PC-9 (cell line): ENCODE measurements around the gene LTA. TPM values are rescaled to one million over a fixed set of nuclear protein-coding genes. Genes with fewer than 3 reads are reported as not detected.

Experiments used
- BruUV-seq: library from RNA; stranded (reverse); fragments of 400-500 nt; replicated peaks from 2 replicates; lab custom pipeline; 2021; lab: Mats Ljungman, UMichigan
- CTCF ChIA-PET: fragments of 300-600 bp; sonication (Branson Sonifier 250); formaldehyde crosslinking; loops from one replicate; lab custom pipeline; 2022; ENCODE audit warnings: antibody characterized with exemption; lab: Charles Lee
- POLR2A ChIA-PET: fragments of 300-600 bp; sonication (Branson Sonifier 250); formaldehyde crosslinking; loops from one replicate; lab custom pipeline; 2022; ENCODE audit warnings: antibody characterized with exemption; ENCODE audit not compliant: unreplicated experiment; lab: Charles Lee
- DNase-seq, 2 experiments: peaks; one replicate each; pipeline versions ENCODE4 v3.0.0 to v3.0.0-alpha.2; 2015 to 2022; ENCODE audit warnings: mixed read lengths in 1 of 2
- H2AFZ ChIP-seq: fragments of 200-600 bp; sonication (generic); 2 replicates; pipeline ENCODE4 v1.8.1; 2017; ENCODE audit warnings: antibody characterized with exemption
- H3F3A ChIP-seq: fragments of 200-600 bp; sonication (generic); 2 replicates; pipeline ENCODE4 v1.8.1; 2017; ENCODE audit warnings: antibody characterized with exemption, mild to moderate bottlenecking, low read depth; ENCODE audit not compliant: insufficient read depth
- H3K27ac ChIP-seq: fragments of 200-600 bp; sonication (generic); 2 replicates; pipeline ENCODE4 v1.6.1; 2016; ENCODE audit warnings: mixed run types
- H3K27me3 ChIP-seq: fragments of 200-600 bp; sonication (generic); 2 replicates; pipeline ENCODE4 v1.6.1; 2016; ENCODE audit warnings: low read depth, mixed run types; ENCODE audit not compliant: insufficient read depth
- H3K36me3 ChIP-seq: fragments of 200-600 bp; sonication (generic); 2 replicates; pipeline ENCODE4 v1.6.1; 2016; ENCODE audit warnings: low read depth, mixed run types
- H3K4me1 ChIP-seq: fragments of 200-600 bp; sonication (generic); replicated peaks from 2 replicates; pipeline ENCODE4 v1.6.1; 2016; ENCODE audit warnings: mixed run types; ENCODE audit not compliant: insufficient read depth
- H3K4me2 ChIP-seq: fragments of 200-600 bp; sonication (generic); 2 replicates; pipeline ENCODE4 v1.6.1; 2017; ENCODE audit warnings: mixed run types
- H3K4me3 ChIP-seq: fragments of 200-600 bp; sonication (generic); 2 replicates; pipeline ENCODE4 v1.6.1; 2016; ENCODE audit warnings: mixed run types
- H3K79me2 ChIP-seq: fragments of 200-600 bp; sonication (generic); 2 replicates; pipeline ENCODE4 v1.6.1; 2017; ENCODE audit warnings: low read depth, mixed run types
- H3K9me2 ChIP-seq: fragments of 200-600 bp; sonication (generic); 2 replicates; pipeline ENCODE4 v1.8.1; 2017; ENCODE audit warnings: mild to moderate bottlenecking; ENCODE audit not compliant: insufficient read depth
- H3K9me3 ChIP-seq: fragments of 200-600 bp; sonication (generic); 2 replicates; pipeline ENCODE4 v1.8.1; 2016; ENCODE audit warnings: low read depth; ENCODE audit not compliant: insufficient read depth
- H4K20me1 ChIP-seq: fragments of 200-600 bp; sonication (generic); 2 replicates; pipeline ENCODE4 v1.8.1; 2017; ENCODE audit not compliant: insufficient read depth
- EZH2 ChIP-seq: fragments of 200-600 bp; sonication (generic); IDR thresholded peaks from 2 replicates; pipeline ENCODE4 v1.8.0; 2017; ENCODE audit warnings: antibody characterized with exemption, low read depth
- intact Hi-C: fragments of 100-400 bp; cut with micrococcal nuclease; formaldehyde crosslinking; loops from one replicate; pipeline ENCODE4 v1.10.0; 2022; ENCODE audit not compliant: unreplicated experiment
- total RNA-seq: library from RNA; stranded (reverse); gene quantifications from 2 replicates; pipeline ENCODE4 v1.2.3, GENCODE V29; 2021
- TF ChIP-seq, protein P1 (sequence below): fragments of 200-600 bp; sonication (generic); conservative IDR thresholded peaks from 2 replicates; pipeline ENCODE4 v1.6.1; 2017; ENCODE audit warnings: mixed run types, antibody characterized with exemption, mild to moderate bottlenecking, moderate library complexity

Gene LTA
- total RNA-seq, 1 experiment from 2014 or later: not detected

DNA sequence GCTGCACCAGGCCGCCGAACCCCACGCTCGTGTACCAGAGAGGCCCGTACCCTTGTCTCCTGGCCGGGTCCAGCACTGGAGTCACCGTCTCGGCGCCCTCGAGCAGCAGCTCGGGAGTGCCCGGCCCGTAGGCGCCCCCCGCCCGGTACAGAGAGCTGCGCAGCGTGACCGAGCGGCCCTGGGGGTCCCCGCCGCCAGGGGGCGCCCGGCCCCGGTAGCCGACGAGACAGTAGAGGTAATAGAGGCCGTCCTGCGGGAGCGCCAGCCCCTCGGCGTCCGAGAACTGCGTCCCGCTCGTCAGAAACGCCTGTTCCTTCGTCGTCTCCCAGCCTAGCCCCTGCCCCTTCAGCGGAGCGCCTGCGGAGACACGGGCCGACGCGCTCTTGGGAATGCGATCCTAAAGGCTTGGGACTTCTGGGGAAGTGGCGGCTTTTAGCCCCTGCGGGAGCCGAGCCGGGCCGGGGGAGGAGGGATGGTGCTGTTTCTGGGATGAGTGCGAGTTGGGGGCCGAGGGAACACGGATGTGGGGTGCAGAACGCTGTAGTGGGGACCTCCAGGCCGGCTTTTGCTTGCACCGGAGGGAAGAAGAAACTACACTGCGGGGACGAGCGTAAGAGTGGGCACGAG, 8.8 kb downstream of the LTA start:
- intact Hi-C loops: loop anchor here (1.0 kb wide), 1 partner anchor 21 kb away; no protein-coding TSS in a partner anchor
- no peaks in the 10 kb centered on the region for H3K79me2 ChIP-seq
- H3F3A ChIP-seq: peaks cover 5% of the 10 kb centered on the region; the same call in 1 of the 2 replicates
- H3K9me3 ChIP-seq: no peaks in the 10 kb centered on the region
- no peaks in the 10 kb centered on the region for H3K36me3 ChIP-seq
- CTCF ChIA-PET: interaction anchor here (2.2 kb wide), 1 partner anchor 17 kb away, joined by 11 read pairs; no protein-coding TSS in a partner anchor
- 0 out of 2 replicates have a peak, but pooled peaks cover 5% of the 10 kb centered on the region for H3K4me1 ChIP-seq
- 0 out of 2 replicates have a peak, but pooled peaks cover under 1% of the 10 kb centered on the region for H3K27me3 ChIP-seq
- POLR2A ChIA-PET: interaction anchor here (1.2 kb wide), 1 partner anchor 29 kb away, joined by 4 read pairs; no protein-coding TSS in a partner anchor
- peak in 1 of 2 experiments; percentile 80 for DNase-seq
- peak overlapping the region; percentile 99 for H2AFZ ChIP-seq
- TF ChIP-seq, protein P1, sequence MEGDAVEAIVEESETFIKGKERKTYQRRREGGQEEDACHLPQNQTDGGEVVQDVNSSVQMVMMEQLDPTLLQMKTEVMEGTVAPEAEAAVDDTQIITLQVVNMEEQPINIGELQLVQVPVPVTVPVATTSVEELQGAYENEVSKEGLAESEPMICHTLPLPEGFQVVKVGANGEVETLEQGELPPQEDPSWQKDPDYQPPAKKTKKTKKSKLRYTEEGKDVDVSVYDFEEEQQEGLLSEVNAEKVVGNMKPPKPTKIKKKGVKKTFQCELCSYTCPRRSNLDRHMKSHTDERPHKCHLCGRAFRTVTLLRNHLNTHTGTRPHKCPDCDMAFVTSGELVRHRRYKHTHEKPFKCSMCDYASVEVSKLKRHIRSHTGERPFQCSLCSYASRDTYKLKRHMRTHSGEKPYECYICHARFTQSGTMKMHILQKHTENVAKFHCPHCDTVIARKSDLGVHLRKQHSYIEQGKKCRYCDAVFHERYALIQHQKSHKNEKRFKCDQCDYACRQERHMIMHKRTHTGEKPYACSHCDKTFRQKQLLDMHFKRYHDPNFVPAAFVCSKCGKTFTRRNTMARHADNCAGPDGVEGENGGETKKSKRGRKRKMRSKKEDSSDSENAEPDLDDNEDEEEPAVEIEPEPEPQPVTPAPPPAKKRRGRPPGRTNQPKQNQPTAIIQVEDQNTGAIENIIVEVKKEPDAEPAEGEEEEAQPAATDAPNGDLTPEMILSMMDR: peak; percentile 95
- no peak for TF ChIP-seq EZH2
- H4K20me1 ChIP-seq: no peaks in the 10 kb centered on the region
- BruUV-seq: no TSS peak
- H3K27ac ChIP-seq: no peak overlapping the region
- peak overlapping the region; percentile 71 for H3K4me3 ChIP-seq
- H3K4me2 ChIP-seq: peak overlapping the region; percentile 91
- H3K9me2 ChIP-seq: no peaks in the 10 kb centered on the region

DNA sequence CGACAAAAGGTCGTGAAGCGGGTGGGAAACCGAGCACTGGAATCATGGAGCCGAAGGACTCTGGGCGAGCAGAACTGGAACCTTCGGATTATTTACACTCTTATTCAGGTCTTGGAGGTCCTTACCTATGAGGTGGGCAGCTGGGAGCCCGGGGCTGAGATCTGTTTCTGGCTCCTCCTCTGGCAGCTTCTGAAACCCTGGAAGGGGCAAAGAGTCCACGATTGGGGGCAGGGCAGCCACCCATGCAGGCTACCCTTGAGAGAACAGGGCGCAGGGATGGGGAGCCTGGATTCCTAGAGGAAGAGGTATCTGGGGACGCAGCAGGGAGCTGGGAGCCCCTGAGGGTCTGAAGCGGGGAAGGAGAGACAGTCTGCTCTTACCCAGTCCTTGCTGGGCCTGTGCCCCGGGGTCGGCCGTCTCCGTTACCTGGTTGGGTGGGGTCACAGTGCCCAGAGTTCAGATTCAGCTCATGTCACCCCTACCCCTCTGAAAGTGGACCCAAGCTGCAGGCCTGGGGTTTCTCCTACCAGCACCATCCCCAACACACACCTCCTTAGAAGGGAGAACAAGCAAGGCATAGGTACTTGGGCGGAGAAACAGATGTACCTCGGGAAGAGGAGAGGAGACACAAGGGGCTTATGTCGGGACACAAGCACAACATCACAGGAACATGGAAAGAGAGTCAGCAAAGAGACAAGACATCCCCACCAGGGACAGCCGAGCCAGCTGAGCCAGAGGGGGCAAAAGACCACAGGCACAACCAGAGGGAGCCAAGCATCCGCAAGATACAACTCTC, 9.5 kb downstream of the LTA start:
- no peak for DNase-seq
- Histone ChIP-seq H3K27ac (no peak overlapping the region), H3K4me3 (peak overlapping the region; percentile 71), H2AFZ (peak overlapping the region; percentile 99), H3F3A (peaks cover 5% of the 10 kb centered on the region; the same call in 1 of the 2 replicates), H3K4me2 (peak overlapping the region; percentile 91), H3K9me3 (no peaks in the 10 kb centered on the region), H3K4me1 (0 out of 2 replicates have a peak, but pooled peaks cover 5% of the 10 kb centered on the region), H3K27me3 (no peaks in the 10 kb centered on the region), H3K79me2 (no peaks in the 10 kb centered on the region), H3K9me2 (no peaks in the 10 kb centered on the region), H4K20me1 (no peaks in the 10 kb centered on the region), H3K36me3 (no peaks in the 10 kb centered on the region)
- TF ChIP-seq, protein P1: no peak
- no peak for TF ChIP-seq EZH2
- no TSS peak for BruUV-seq
- intact Hi-C loops: loop anchor here (1.0 kb wide), 1 partner anchor 21 kb away; no protein-coding TSS in a partner anchor
- CTCF ChIA-PET: interaction anchor here (2.2 kb wide), 1 partner anchor 17 kb away, joined by 11 read pairs; no protein-coding TSS in a partner anchor
- POLR2A ChIA-PET: interaction anchor here (1.2 kb wide), 1 partner anchor 28 kb away, joined by 4 read pairs; no protein-coding TSS in a partner anchor

DNA sequence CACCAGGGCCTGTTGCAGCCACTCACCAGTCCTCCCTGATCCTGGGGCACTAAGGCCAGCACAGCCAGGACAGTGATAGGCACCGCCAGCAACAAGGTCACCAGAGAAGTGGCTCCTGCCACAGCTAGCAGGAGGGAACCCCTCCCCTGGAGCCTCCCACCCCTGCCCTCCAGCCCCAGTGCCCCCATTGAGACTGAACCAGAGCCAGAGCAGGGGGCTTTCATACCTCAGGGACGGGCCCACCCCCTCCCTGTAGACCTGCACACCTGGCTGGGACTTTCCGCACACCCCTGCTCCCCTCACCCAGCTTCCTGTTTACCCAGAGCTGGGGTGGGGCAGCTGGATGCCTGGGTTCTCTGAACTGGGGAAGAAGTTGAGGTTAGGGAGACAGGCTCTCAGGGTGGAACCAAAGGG, 10.1 kb downstream of the LTA start, which contains the start of gene LTB:
LTB (minus strand) TSS at position 195 of the 414 bp plus-strand sequence; CDS start at position 188, 7 bp downstream.
- H3K36me3 ChIP-seq: no peaks in the 10 kb centered on the region
- no peak for DNase-seq
- no TSS peak for BruUV-seq
- no peak within 1 kb of the TSS for H3K27ac ChIP-seq
- intact Hi-C loops: no loop called here
- H3K9me3 ChIP-seq: no peaks in the 10 kb centered on the region
- no peaks in the 10 kb centered on the region for H3K79me2 ChIP-seq
- H3K27me3 ChIP-seq: no peaks in the 10 kb centered on the region
- ChIA-PET POLR2A (interaction anchor here (0.6 to 1.2 kb wide), 2 partner anchors 28 to 219 kb away, joined by 4 to 7 read pairs; no protein-coding TSS in a partner anchor), CTCF (interaction anchor here (1.0 kb wide), 1 partner anchor 17 kb away, joined by 3 read pairs; no protein-coding TSS in a partner anchor)
- peak within 1 kb of the TSS; percentile 71 for H3K4me3 ChIP-seq
- 0 out of 2 replicates have a peak, but pooled peaks cover 5% of the 10 kb centered on the region for H3K4me1 ChIP-seq
- TF ChIP-seq, protein P1: no peak
- no peak for TF ChIP-seq EZH2
- H3K9me2 ChIP-seq: no peaks in the 10 kb centered on the region
- peaks cover 5% of the 10 kb centered on the region; the same call in 1 of the 2 replicates for H3F3A ChIP-seq
- H3K4me2 ChIP-seq: peak within 1 kb of the TSS; percentile 91
- no peaks in the 10 kb centered on the region for H4K20me1 ChIP-seq
- peak within 1 kb of the TSS; percentile 99 for H2AFZ ChIP-seq
